Dedifferentiated amniotic fluid mesenchymal stem cell (primary cell): ENCODE results near the gene GPR137B.

Source experiments
- DNase-seq: peaks from one replicate; pipeline ENCODE4 v3.0.0-alpha.2; 2016; ENCODE audit errors: extremely low spot score

The GPR137B gene

DNA sequence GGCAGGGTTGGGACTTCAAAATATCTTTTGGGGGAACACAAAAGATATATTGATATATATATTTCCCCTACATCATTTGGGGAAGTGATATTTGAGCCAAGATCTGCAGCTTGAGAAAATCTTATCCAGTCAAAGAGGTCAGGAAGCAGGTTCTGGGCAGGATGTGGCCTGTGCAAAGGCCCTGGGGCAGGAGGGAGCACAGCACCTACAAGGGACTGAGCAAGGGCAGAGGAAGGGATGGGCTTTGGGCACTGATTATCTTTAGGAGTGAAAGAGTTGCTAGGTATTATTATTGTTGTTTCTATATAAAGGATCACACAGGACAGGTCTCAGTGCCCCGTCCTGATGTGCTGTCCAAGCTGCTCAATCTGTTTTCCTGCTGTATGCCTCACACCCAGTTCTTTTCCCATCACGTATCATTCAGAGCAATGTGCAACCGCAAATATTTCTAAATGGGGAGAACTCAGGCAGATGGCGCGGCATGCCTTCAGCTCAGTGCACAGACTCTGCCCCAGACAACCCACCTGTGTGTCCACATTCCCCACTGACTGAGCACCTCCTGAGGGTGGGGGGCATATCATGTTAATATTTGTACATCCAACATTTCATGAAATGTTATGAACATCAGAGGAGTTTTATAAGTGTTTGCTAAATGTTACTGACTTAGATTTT is 28.1 kb upstream of the GPR137B start:
- DNase-seq = no peak

DNA sequence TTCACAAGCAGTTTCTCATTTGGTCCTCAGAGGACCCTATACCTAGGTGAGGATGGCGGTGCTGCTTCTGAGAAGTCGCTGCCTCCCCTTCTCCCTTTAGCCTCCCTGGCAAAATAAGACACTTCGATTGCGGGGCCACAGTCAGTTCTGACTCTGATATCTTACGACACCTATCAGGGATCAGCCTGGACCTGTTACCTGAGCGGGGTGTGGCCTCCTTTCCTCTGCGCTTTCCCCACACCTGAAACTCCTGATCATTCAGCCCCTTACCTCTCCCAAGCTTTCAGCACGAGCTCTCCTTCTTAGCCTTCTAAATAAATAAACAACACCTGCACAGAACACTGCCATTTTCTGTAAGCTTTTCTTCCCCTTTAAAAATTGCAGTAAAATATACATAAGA is 24.6 kb upstream of the GPR137B start:
- no peak for DNase-seq

DNA sequence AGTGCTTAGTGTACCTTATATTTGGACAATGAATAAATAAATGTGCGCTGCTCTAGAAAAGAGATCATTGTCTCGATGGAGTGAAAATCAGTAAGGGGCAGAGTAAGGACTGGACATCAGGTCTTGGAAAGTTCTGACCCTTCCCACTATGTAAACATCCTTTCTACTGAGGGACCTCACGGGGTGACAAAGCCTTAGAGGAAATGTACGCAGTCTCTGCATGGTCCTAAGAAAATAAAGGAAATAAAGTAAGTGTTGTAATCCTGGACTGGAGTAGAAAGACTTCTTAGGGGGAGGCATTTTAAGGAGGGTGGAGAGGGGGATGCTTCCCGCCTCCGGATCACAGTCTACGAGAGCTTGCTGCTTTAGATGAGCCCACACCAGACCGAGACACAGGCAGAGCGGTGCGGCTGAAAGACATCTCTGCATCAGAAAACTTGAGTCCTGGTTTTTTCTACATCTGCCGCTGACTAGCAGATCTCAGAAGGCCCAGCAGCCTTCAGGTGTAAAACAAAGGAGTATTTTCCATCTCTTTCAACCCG is 22.3 kb upstream of the GPR137B start:
- no peak for DNase-seq

DNA sequence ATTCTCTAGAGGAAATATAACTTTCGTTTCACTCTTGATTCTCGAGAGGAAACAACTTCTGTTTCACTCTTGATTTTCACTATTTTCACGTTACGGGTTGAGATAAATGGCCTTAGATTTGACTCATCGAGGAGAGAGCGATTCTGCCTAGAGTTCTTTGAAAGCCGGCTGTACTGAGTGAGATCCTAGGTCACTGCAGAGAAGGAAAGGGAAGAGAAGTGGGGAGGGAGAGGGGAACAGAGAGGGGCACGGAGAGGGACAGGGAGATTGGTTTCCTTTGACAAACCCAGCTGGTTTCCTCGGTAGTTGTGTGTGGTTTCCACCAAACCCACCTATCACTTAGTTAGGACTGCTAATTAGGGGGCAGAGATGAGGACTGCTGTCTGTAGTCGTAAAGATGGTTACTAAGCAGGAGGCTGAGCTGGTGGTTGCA is 21.6 kb upstream of the GPR137B start:
- no peak for DNase-seq

DNA sequence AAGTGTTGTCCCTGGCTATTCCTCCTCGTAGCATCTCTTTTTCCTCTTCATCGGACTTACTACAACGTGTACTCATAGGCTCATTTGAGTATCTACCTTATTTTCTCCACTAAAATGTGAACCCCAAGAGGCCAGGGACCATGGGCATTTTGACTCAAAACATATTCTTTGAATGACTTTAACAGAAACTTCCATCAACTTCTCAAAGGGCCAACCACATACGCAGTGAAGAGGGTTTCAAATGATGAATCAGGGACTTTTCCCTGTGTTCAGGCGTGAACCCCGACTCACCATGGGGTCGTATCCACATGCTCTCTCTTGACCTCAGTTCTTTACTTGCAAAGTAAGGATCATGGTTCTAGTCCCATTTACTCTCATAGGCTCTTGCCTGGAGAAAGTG is 20.2 kb upstream of the GPR137B start:
- no peak for DNase-seq

DNA sequence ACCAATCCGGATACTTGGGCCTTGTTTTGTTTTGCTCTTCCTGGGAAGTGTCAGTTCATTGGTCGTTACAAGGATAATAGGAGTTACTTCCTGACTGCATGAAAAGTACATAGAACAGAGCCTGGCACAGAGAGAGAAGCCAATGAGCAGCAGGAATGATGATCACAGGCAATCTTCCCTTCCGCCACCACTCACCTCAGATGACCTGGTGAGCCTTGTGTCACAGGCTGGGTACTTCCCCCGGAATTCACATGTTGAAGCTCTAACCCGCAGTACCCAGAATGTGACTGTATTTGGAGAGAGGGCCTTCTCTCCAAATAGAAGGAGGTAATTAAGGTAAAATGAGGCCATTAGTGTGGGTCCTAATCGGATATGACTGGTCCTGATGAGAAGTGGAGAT is 18.8 kb upstream of the GPR137B start:
- no peak for DNase-seq

DNA sequence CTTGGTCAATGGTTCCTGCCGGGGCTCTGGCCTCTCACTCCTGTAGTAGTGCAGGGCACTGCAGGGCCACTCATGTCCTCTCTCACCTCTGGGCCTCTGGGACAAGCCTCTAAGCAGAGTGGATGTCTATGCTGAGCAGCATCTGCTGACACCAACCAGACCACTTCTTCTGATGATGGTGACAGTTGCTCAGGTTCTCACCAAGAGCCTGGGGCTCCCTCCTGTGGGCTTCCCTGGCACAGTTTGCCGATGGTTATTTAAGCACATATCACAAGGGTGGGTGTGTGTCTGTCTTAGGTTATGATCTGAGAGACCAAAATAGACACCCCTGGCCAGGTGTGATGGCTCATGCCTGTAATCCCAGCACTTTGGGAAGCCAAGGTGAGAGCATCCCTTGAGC is 17.4 kb upstream of the GPR137B start:
- no peak for DNase-seq

DNA sequence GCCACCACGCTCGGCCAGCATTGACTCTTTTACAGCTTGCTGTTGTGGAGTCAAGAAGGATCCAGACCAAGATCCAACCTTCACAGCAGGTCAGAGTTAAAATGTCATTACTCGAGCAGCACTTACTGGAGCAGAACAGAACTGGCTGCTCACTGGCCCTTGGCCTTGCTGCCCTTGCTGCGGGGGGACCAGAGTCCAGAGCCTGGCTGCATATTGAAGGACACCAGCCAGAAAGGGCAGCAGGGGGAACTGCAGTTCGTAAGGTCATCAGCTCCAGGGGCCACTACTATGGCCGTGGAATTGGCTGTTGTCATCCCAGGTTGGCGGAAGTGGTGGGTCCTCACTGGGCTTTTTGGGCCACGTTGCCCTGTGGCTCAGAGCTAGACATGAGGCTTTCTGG is 15.3 kb upstream of the GPR137B start:
- no peak for DNase-seq

DNA sequence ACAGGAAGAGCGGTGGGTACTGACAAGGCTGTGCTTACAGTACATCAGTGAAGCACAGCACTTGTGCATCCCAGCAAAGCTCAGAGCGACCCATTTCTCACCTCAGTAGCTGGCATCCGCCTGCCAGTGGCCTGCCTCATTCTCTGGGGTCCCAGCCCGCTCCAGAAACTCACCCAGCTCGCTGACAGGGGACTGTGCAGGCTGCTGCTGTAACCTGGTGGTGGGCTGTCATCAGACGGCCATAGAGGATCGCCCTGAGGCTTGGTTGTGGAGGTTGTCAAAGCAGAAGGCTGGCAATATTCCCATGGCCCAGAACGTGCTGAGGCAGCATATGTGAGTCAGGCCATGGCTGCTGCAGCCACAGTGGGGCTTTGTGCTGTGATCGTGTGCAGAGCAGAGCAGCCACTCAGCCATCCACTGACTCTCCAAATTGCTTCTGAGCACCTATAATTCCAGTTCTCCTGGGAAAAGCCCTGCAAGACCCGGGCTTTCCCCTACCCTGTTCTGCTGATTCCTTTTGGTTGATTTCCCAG is 13.6 kb upstream of the GPR137B start:
- DNase-seq = no peak

DNA sequence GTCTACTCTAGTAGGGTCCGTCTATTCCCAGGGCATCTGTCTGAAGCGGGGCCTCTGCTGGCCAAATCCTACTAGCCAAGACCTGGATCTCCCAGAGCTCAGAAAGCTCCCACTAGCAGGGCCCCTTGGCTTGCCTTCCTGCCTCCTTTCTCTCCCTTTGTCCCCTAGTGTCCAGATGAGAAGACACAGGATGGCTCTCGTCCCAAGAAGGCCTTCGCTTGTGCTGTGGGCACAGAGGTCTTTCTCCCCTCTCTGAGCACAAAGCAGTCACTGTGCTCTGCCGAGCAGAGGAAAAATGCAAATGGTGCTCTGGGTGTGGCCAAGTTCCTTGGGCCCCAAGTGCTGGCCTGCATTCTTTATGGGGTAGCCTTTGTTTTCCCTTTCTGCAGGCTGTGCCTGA is 13.0 kb upstream of the GPR137B start:
- DNase-seq = no peak

DNA sequence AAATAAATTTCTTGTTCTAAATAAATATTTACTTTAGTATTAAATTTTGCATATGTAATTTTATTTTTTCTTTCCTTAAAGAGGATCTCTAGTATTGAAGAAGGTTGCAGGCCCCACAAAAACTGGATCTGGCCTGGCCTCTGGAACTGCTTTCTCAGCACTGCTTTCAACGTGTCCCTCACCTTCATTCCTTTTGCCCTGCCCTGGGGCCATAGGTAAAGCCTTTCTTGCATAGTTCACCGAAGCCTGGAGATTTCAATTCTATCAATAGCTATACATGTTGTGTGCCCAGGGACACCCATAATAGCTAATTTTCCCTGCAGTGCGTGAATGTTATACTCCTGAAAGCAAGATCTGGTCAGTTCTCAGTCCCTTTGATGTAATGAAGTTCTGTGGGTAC is 12.0 kb upstream of the GPR137B start:
- DNase-seq = no peak

DNA sequence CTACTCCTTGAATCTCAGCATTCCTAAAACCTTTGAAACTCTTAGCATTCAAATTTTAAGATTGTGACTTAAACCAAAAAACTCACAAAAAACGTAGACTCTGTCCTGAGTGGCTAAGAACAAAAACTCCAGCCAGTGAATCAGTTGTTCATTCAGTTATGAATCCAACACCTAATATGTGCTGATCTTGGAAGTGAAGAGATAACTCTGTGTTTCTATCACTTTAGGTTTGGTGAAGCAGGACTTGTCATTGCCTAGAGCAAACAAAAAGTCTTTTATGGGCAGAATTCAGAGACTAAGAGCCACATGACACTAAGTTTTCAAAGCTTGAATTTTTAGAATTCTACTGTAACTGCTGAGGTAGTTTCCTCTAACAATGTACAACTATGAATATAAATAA is 10.4 kb upstream of the GPR137B start:
- DNase-seq = no peak

DNA sequence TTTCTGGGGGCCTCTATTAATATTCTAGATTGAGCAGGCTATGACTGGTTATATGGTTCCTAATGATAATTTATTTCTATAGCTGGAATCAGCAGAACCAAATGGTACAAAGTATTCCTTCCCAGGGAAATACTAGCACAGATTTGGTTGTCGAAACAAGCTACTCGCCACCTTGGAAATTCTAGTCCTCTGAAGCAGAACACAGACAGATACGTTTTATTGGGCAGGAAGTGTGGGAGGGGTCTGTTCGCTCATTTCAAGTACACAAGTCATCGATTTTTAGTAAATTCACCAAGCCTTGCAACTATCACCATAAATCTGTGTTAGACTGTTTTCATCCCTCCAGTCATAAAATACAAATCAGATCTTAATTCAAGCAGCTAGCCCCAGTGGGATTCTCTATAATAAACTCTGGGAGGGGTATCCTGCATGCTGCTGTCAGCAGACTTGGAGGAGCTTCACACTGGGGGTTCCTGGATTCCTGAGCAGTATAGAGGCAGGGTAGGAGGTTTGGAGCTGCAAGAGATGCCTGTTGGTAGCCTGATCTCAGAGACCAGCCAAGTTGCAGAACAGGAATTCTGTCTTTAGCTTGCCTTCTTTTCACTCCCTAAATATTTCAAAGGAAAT is 9.8 kb upstream of the GPR137B start:
- no peak for DNase-seq

DNA sequence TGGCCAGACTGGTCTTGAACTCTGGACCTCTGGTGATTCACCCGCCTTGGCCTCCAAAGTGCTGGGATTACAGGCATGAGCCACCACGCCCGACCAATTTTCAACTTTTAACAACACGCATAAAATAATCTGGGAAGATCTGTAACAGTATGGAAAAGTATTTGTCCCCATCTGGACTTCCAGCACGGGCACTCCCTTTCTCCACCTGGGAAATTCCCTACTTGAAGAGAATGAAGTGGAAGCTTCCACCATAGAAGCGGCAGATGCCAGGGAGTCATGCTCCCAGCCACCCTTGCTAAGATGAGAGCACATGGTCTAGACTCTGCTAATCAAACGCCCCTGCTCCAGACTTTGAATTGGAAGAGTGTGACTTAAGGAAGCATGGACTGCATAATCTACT is 9.0 kb upstream of the GPR137B start:
- no peak for DNase-seq

DNA sequence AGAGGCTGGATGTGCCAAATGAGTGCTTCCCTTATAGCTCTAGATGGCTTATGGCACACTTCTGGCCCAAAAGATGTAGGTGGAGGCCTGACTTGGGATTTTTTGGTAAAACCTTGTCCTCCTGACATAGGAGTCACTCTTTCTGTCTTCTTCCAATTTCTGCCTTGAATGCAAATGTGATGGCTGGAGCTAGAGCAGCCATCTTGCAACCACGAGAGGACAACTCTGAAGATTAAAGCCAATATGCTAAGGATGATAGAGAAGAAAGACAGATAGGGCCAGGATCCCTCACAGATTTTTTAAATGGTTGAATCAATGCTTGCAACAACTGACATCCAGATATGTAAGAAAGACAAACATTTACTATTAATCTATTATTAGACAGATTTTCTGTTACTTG is 8.5 kb upstream of the GPR137B start:
- no peak for DNase-seq

DNA sequence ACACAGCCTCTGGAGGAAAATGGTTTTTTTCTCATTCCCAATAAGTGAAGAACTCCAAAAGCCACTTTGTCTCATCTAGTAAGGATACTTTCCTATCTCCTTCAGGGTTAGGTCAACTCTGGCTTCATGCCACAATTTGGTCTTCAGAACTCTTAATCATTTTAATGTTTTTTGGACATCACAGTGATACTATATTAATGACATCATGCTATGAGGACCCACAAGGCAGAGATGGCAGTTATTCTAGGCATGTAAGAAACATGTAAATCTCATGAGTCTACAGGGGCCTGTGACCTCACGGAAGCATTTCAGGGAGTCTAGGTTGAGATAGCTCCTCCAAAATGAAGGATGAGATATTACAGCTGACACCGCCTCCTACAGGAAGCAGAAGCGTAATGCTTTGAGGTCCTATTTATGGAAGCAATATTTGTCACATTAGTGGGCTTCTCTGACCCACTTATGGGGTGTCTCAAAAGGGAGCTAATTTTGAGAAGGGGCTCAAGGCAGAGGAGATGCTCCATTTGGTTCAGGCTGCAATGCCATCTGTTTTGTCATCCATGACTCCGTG is 5.0 kb upstream of the GPR137B start:
- no peak for DNase-seq

DNA sequence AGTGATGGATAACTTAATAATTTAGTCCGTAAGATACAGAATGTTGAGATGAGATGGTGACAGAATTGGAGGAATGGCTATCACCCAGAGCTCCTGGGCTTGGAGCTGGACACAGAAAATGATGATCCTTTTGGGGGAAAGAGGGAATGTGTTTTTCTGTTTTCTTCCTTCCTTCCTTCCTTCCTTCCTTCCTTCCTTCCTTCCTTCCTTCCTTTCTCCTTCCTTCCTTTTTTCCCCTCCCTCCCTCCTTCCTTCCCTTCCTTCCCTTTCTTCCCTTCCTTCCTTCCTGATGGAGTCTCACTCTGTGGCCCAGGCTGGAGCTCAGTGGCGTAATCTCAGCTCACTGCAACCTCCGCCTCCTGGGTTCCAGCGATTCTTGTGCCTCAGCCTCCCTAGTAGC is 2.8 kb upstream of the GPR137B start:
- DNase-seq = no peak

DNA sequence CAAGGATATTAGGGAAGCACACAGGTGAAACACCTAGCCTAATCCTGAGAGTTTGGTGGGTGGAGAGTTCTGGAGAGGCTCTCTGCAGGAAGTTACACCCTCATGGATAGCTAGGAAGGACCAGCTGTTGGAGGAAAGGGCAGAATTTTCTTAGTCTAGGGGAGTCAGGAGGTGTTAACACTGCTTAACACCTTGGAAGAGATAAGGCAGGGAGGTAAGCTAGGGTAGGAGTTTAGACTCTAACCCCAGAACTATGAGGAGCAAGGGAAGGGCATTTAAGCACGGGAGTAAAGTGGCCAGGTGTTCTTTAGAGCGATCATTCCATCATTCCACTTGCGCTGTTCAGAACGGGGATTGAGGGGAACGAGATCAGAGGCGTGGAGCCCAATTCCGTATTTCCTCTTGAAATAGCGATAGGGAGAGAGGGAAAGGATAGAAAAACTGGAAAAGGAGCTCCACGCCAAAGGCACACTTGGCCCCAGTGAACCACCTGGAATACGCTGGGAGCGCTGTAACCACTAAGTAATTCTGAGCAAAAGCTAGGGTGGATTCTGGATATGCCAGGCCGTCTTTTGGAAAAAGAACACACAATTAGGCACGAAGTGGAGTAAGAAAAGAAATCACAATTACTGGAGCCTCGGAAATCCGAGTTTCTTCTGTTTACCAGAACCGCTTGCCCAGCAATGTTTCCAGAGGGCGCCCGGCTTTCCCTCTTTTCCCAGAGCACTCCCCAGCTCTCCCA is 1.5 kb upstream of the GPR137B start:
- DNase-seq = peak; percentile 26

DNA sequence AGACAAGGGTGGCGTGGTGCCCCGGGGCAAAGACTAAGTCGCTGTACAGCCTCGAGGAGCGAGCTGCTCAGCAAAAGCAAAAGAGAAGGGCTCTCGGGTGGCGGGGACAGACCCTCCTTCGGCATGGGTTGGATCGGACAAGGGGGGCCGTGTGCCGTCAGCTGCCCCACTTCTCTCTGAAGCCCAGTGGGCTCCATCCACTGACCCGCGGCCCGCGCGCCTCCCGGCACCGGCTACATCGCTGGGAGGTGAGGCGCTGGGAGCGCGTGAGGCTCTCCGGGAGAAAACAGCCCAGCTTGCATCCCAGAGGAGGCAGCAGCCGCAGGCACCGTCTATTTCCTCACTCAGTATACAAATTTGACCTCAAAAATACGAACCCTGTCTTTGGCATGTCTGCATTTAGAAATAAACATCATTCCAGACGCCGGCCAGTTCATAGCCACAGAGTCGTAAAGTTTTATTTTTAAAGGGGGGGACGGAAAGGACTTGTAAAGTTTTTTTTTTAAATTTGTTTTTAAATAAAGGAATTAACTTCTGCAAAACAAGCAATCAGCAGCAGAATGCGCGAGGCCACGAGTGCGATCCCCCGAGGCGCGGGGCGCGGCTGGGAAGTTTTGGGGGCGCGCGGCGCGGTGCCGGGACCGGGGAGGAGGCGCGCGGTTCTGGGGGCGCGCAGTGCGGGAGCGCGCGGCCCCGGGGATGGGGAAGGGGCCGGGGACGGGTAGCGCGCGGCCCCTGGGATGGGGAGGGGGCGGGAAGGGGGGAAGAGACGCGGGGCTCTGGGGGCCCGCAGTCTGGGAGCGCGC is 689 bp upstream of the GPR137B start:
- peak; percentile 27 for DNase-seq

DNA sequence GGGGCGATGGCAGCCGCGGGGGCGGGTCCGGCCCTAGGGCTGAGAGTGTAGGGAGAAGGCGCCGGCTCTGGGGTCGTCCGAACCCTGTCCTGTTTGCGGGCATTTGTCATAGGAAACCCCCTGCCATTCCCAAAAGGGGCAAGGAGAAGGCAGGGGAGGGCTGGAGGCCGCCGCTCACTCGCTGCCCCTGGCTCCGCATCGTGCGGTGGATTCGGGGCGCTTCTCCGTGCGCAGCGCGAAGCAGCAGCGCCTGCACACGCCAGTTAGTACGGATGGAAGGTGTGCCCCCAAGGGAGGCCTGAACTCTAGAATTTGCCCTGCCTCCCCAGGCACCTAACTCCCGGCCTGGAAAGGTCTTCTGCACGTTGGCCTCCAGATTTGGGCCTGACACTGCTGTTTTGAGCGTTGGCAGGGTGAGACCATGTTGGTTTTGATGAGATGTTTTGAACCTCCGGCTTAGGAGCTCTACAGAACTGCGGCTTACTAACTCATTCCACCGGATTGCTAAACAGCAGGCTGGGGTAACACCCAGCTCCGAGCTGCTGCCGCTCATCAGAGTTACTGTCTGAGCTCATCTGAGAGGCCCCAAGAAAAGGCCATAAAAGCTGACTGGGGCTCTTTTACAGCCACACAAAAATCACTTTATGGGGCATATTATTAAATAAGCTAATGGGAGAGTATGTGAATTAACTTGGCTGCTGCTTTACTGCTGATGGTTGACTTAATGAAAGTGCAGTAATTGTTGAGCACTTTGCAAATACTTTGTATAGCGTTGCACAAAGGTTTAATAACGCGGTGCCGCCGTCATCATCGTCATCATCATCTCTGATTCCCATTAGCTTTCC is 987 bp downstream of the GPR137B start:
- DNase-seq = peak; percentile 48

DNA sequence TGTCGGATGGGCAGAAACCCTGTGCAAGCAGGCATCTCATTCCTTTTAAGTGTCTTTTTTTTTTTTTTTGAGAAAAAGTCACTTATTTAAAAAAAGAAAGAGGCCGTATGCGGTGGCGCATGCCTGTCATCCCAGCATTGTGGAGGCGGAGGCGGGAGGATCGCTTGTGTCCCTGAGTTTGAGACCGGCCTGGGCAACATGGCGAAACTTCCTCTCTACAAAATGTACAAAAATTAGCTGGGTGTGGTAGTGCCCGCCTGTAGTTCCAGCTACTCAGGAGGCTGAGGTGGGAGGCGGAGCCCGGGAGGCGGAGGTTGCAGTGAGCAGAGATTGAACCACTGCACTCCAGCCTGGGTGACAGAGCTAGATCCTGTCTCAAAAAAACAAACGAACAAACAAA is 1.7 kb downstream of the GPR137B start:
- DNase-seq = no peak
